T-cell (primary cell): Measurements from ENCODE around the gene ANKS1A. TPM values are rescaled to one million over a fixed set of nuclear protein-coding genes. Genes with fewer than 3 reads are reported as not detected.

Experiments used
- ATAC-seq, 4 experiments: fragments of 200-7000 bp in 3 of 4; fragments of 150-1000 bp in 1 of 4; cut with Tn5 transposase; replicated peaks in 1 of 4; 1 replicate in 3 of 4; 2 replicates in 1 of 4; pipeline ENCODE4 v1.10.0; 2021; ENCODE audit warnings: moderate library complexity in 3 of 4, mild to moderate bottlenecking in 2 of 4, moderate number of reproducible peaks in 1 of 4
- CTCF ChIA-PET, 2 donors: fragments of 300-600 bp; sonication (Branson Sonifier 250); formaldehyde crosslinking; loops; one replicate each; lab custom pipeline; 2022; ENCODE audit warnings: antibody characterized with exemption in 2 of 2; lab: Charles Lee
- POLR2A ChIA-PET, 2 donors: fragments of 300-600 bp; sonication (Branson Sonifier 250); formaldehyde crosslinking; loops; one replicate each; lab custom pipeline; 2022; ENCODE audit warnings: antibody characterized with exemption in 2 of 2; lab: Charles Lee
- DNase-seq, 35 experiments: peaks; one replicate each; pipeline versions ENCODE4 v3.0.0 to v3.0.0-alpha.2; 2013 to 2023
- H3K27ac ChIP-seq: one replicate; pipeline ENCODE4 v1.5.1; 2013; ENCODE audit warnings: low read length
- H3K27me3 ChIP-seq, 2 experiments: replicated peaks in 1 of 2; 1 replicate in 1 of 2; 2 replicates in 1 of 2; pipeline versions ENCODE4 v1.6.1 to v1.7.0; 2013; ENCODE audit warnings: low read length in 1 of 2, mixed read lengths in 1 of 2; ENCODE audit not compliant: control insufficient read depth in 2 of 2, insufficient read depth in 2 of 2; ENCODE audit errors: extremely low read depth in 1 of 2
- H3K36me3 ChIP-seq, 2 donors: 1 replicate in 1 of 2; 2 replicates in 1 of 2; pipeline versions ENCODE4 v1.6.1 to v1.7.0; 2013; ENCODE audit warnings: low read length in 1 of 2; ENCODE audit not compliant: control insufficient read depth in 2 of 2, insufficient read depth in 1 of 2; ENCODE audit errors: extremely low read depth in 1 of 2
- H3K4me1 ChIP-seq, 2 experiments: 1 replicate in 1 of 2; 2 replicates in 1 of 2; pipeline versions ENCODE4 v1.6.1 to v1.7.0; 2013; ENCODE audit warnings: low read length in 2 of 2, mixed read lengths in 1 of 2; ENCODE audit not compliant: insufficient read depth in 2 of 2, control insufficient read depth in 1 of 2; ENCODE audit errors: extremely low read depth in 1 of 2
- H3K4me3 ChIP-seq, 2 donors: 1 replicate in 1 of 2; 2 replicates in 1 of 2; pipeline versions ENCODE4 v1.5.1 to v1.7.0; 2013; ENCODE audit warnings: mild to moderate bottlenecking in 2 of 2, low read length in 1 of 2, moderate library complexity in 1 of 2; ENCODE audit not compliant: control insufficient read depth in 1 of 2; ENCODE audit errors: extremely low read depth in 1 of 2
- H3K9me3 ChIP-seq: 2 replicates; pipeline ENCODE4 v1.7.0; 2013
- H3K27ac Mint-ChIP-seq, 2 donors: one replicate each; pipeline ENCODE4 v1.8.0; 2020 to 2021; ENCODE audit warnings: mild to moderate bottlenecking in 2 of 2, mixed read lengths in 2 of 2
- H3K27me3 Mint-ChIP-seq, 2 donors: one replicate each; pipeline ENCODE4 v1.8.0; 2021 to 2022; ENCODE audit warnings: mixed read lengths in 2 of 2
- H3K36me3 Mint-ChIP-seq: one replicate; pipeline ENCODE4 v1.8.0; 2021; ENCODE audit warnings: mixed read lengths
- H3K4me1 Mint-ChIP-seq, 3 donors: one replicate each; pipeline ENCODE4 v1.8.0; 2020 to 2022; ENCODE audit warnings: mixed read lengths in 3 of 3, mild to moderate bottlenecking in 1 of 3
- H3K4me3 Mint-ChIP-seq, 3 donors: one replicate each; pipeline ENCODE4 v1.8.0; 2020 to 2022; ENCODE audit warnings: mild to moderate bottlenecking in 3 of 3, mixed read lengths in 3 of 3, moderate library complexity in 3 of 3
- H3K9me3 Mint-ChIP-seq, 3 donors: one replicate each; pipeline ENCODE4 v1.8.0; 2020 to 2022; ENCODE audit warnings: mixed read lengths in 3 of 3
- WGBS: methylation state at CpG from one replicate; pipeline ENCODE4 v1.1.5; 2013; ENCODE audit warnings: missing lambda C conversion rate; ENCODE audit not compliant: insufficient coverage; 5-methylcytosine and 5-hydroxymethylcytosine counted together
- total RNA-seq, 35 experiments: library from RNA in 6 of 35; stranded (reverse) in 6 of 35; fragments of 120-200 nt in 1 of 35; gene quantifications; one replicate each; pipeline versions ENCODE4 v1.2.1 to v1.2.4 and lab custom pipeline; 2013 to 2026

The ANKS1A gene
- total RNA-seq, 5 donors from 2014 or later (not counting 1 experiment from before 2014, with no cell fraction given): 11.1 to 14.4 (median 11.7) TPM

- DNase-seq: no peak
- Histone ChIP-seq H3K36me3 (no peaks in the 10 kb centered on the region), H3K4me3 (no peak overlapping the region), H3K9me3 (no peaks in the 10 kb centered on the region), H3K4me1 (no peaks in the 10 kb centered on the region), H3K27ac (no peak overlapping the region), H3K27me3 (no peaks in the 10 kb centered on the region)
- Mint-ChIP-seq H3K36me3 (peaks cover 6% of the 10 kb centered on the region), H3K4me3 (no peak overlapping the region), H3K27me3 (no peaks in the 10 kb centered on the region), H3K27ac (no peak overlapping the region), H3K4me1 (peaks cover 0 to 10% (median 10%) of the 10 kb centered on the region in 3 donors), H3K9me3 (no peaks in the 10 kb centered on the region)
- no peak for ATAC-seq
- CTCF ChIA-PET: interaction anchor here in 1 of 2 donors (0.7 kb wide), 1 partner anchor 115 kb away, joined by 3 read pairs; no protein-coding TSS in a partner anchor
- WGBS: no CpG with 5 or more reads among the region's 1 CpG
- POLR2A ChIA-PET: interaction anchor here in 1 of 2 donors (0.5 kb wide), 1 partner anchor 329 kb away, joined by 3 read pairs; no protein-coding TSS in a partner anchor
Observed at GRCh38 chr6:34919651-34920050, 30.6 kb downstream of the ANKS1A start.

GRCh38 chr6:34920097-34920496 is 31.0 kb downstream of the ANKS1A start:
- Mint-ChIP-seq H3K27ac (no peak overlapping the region), H3K36me3 (peaks cover 6% of the 10 kb centered on the region), H3K27me3 (no peaks in the 10 kb centered on the region), H3K4me1 (peaks cover 0 to 10% (median 10%) of the 10 kb centered on the region in 3 donors), H3K9me3 (no peaks in the 10 kb centered on the region), H3K4me3 (no peak overlapping the region)
- Histone ChIP-seq H3K4me1 (no peaks in the 10 kb centered on the region), H3K27me3 (no peaks in the 10 kb centered on the region), H3K9me3 (no peaks in the 10 kb centered on the region), H3K27ac (no peak overlapping the region), H3K36me3 (no peaks in the 10 kb centered on the region), H3K4me3 (no peak overlapping the region)
- 93% methylated on average over 3 of the region's 4 CpGs for WGBS
- ATAC-seq: no peak
- DNase-seq: no peak
- ChIA-PET POLR2A (no interaction called here), CTCF (interaction anchor here in 1 of 2 donors (0.7 kb wide), 1 partner anchor 116 kb away, joined by 3 read pairs; no protein-coding TSS in a partner anchor)

- DNase-seq (no peak), ATAC-seq (peak in 1 of 4 experiments; percentile 41)
- Histone ChIP-seq H3K36me3 (no peaks in the 10 kb centered on the region), H3K27me3 (no peaks in the 10 kb centered on the region), H3K27ac (no peak overlapping the region), H3K4me3 (no peak overlapping the region), H3K9me3 (no peaks in the 10 kb centered on the region), H3K4me1 (no peaks in the 10 kb centered on the region)
- Mint-ChIP-seq H3K9me3 (no peaks in the 10 kb centered on the region), H3K4me3 (no peak overlapping the region), H3K27me3 (no peaks in the 10 kb centered on the region), H3K4me1 (peaks cover 4 to 11% (median 10%) of the 10 kb centered on the region in 3 donors), H3K27ac (no peak overlapping the region), H3K36me3 (peaks cover 6% of the 10 kb centered on the region)
- CTCF ChIA-PET: interaction anchor here in 1 of 2 donors (0.6 kb wide), 1 partner anchor 105 kb away, joined by 5 read pairs; no protein-coding TSS in a partner anchor
- POLR2A ChIA-PET: no interaction called here
- whole genome bisulfite sequencing: 50% methylated on average over 1 of the region's 3 CpGs
Observed at GRCh38 chr6:34922177-34922663, 33.2 kb downstream of the ANKS1A start.

- no peak for ATAC-seq
- Mint-ChIP-seq H3K9me3 (no peaks in the 10 kb centered on the region), H3K27me3 (no peaks in the 10 kb centered on the region), H3K27ac (no peak overlapping the region), H3K4me1 (peaks cover 13 to 14% (median 14%) of the 10 kb centered on the region in 3 donors), H3K4me3 (no peak overlapping the region), H3K36me3 (no peaks in the 10 kb centered on the region)
- POLR2A ChIA-PET: no interaction called here
- 99% methylated on average over 7 of the region's 9 CpGs for WGBS
- Histone ChIP-seq H3K27ac (no peak overlapping the region), H3K27me3 (no peaks in the 10 kb centered on the region), H3K4me1 (no peaks in the 10 kb centered on the region), H3K36me3 (no peaks in the 10 kb centered on the region), H3K9me3 (no peaks in the 10 kb centered on the region), H3K4me3 (no peak overlapping the region)
- CTCF ChIA-PET: interaction anchor here in 1 of 2 donors (0.6 kb wide), 1 partner anchor 734 kb away, joined by 3 read pairs; no protein-coding TSS in a partner anchor
- no peak for DNase-seq
Observed at GRCh38 chr6:34924831-34925625, 36.0 kb downstream of the ANKS1A start.

GRCh38 chr6:34926655-34927054 is 37.6 kb downstream of the ANKS1A start:
- POLR2A ChIA-PET: no interaction called here
- CTCF ChIA-PET: no interaction called here

GRCh38 chr6:34928220-34928619 is 39.2 kb downstream of the ANKS1A start:
- Mint-ChIP-seq H3K36me3 (peaks cover 5% of the 10 kb centered on the region), H3K4me3 (no peak overlapping the region), H3K4me1 (peaks cover 4 to 19% (median 6%) of the 10 kb centered on the region in 3 donors), H3K27me3 (no peaks in the 10 kb centered on the region), H3K9me3 (no peaks in the 10 kb centered on the region), H3K27ac (no peak overlapping the region)
- H3K27ac ChIP-seq: no peak overlapping the region
- POLR2A ChIA-PET: no interaction called here
- DNase-seq: no peak
- CTCF ChIA-PET: no interaction called here
- no peak overlapping the region for H3K4me3 ChIP-seq
- H3K36me3 ChIP-seq: no peaks in the 10 kb centered on the region
- no peaks in the 10 kb centered on the region for H3K27me3 ChIP-seq
- H3K4me1 ChIP-seq: no peaks in the 10 kb centered on the region
- no peak for ATAC-seq
- WGBS: no CpG with 5 or more reads among the region's 3 CpGs
- no peaks in the 10 kb centered on the region for H3K9me3 ChIP-seq

More at GRCh38 chr6:34926655-34927054, 37.6 kb downstream of the ANKS1A start:
- Histone ChIP-seq H3K27me3 (no peaks in the 10 kb centered on the region), H3K4me3 (no peak overlapping the region), H3K36me3 (no peaks in the 10 kb centered on the region), H3K27ac (no peak overlapping the region), H3K9me3 (no peaks in the 10 kb centered on the region), H3K4me1 (no peaks in the 10 kb centered on the region)
- DNase-seq (no peak), ATAC-seq (no peak)
- Mint-ChIP-seq H3K27me3 (no peaks in the 10 kb centered on the region), H3K4me1 (peaks cover 14% of the 10 kb centered on the region in 3 donors), H3K27ac (no peak overlapping the region), H3K36me3 (peaks cover 2% of the 10 kb centered on the region), H3K9me3 (no peaks in the 10 kb centered on the region), H3K4me3 (no peak overlapping the region)
